ENCODE measurements around the gene STPG2. TPM values are rescaled to one million over a fixed set of nuclear protein-coding genes. Genes with fewer than 3 reads are reported as not detected.

The STPG2 gene
- total and polyA plus RNA-seq, 2 donors (not counting 3 experiments of a cell fraction or from before 2014, with no cell fraction given) = not detected

- ChIA-PET CTCF (no interaction called here), POLR2A (no interaction called here)
- H3K36me3 ChIP-seq (ENCODE audit: control insufficient read depth in 2 of 2, extremely low read depth in 1 of 2, insufficient read depth in 2 of 2, low read length in 2 of 2) = no peaks in the 10 kb centered on the region
- no peaks in the 10 kb centered on the region for H3K4me1 ChIP-seq (ENCODE audit: control insufficient read depth, extremely low read depth, insufficient read depth, low read length)
- no peak overlapping the region for H3K4me3 ChIP-seq (replicated peaks in 1 of 3; ENCODE audit: insufficient read depth in 1 of 3, low read depth in 1 of 3, low read length in 3 of 3)
- no peak overlapping the region for H3K27ac ChIP-seq (ENCODE audit: insufficient read depth, low read depth, low read length)
- BruUV-seq (replicated peaks) = no TSS peak
- no peak overlapping the region for H3K4me2 ChIP-seq (ENCODE audit: insufficient read depth, low read length)
- no peak for FAIRE-seq
- no peaks in the 10 kb centered on the region for H4K20me1 ChIP-seq (replicated peaks; ENCODE audit: control insufficient read depth, extremely low read depth, insufficient read depth, low read length)
- intact Hi-C loops (cut with micrococcal nuclease) = no loop called here
- H3K27me3 ChIP-seq (ENCODE audit: control insufficient read depth in 2 of 2, insufficient read depth in 2 of 2, low read length in 2 of 2) = no peaks in the 10 kb centered on the region
- no peak overlapping the region for H3K9ac ChIP-seq (replicated peaks; ENCODE audit: extremely low read depth, insufficient read depth, low read length)
- H2AFZ ChIP-seq (ENCODE audit: low read depth, low read length) = no peak overlapping the region
- no peak for DNase-seq (ENCODE audit: low read depth, low spot score)
- no peaks in the 10 kb centered on the region for H3K79me2 ChIP-seq (ENCODE audit: control insufficient read depth, insufficient read depth, low read length)
- H3K9me1 ChIP-seq (replicated peaks; ENCODE audit: control insufficient read depth, extremely low read depth, insufficient read depth, low read length) = no peaks in the 10 kb centered on the region
- no peaks in the 10 kb centered on the region for H3K9me3 ChIP-seq (replicated peaks; ENCODE audit: control insufficient read depth, insufficient read depth, low read length)
- TF ChIP-seq GATA2 (IDR thresholded peaks at IDR 0.05; ENCODE audit: insufficient read depth, insufficient read length, low read depth, low read length) (no peak), POLR2A (IDR thresholded peaks at IDR 0.05; ENCODE audit: low read depth, low read length) (no peak), POLR2AphosphoS5 (IDR thresholded peaks at IDR 0.05; ENCODE audit: insufficient read depth, low read depth, low read length) (no peak), CTCF (IDR thresholded peaks at IDR 0.05; ENCODE audit: extremely low read depth in 1 of 2, insufficient read depth in 1 of 2, low read depth in 1 of 2, low read length in 2 of 2) (no peak), FOS (IDR thresholded peaks at IDR 0.05; ENCODE audit: borderline replicate concordance, insufficient read depth, low read length) (no peak), MAX (IDR thresholded peaks at IDR 0.05; ENCODE audit: insufficient read depth, insufficient read length) (no peak), EZH2 (IDR thresholded peaks at IDR 0.05; ENCODE audit: borderline replicate concordance, low read depth, low read length, severe bottlenecking) (no peak), MYC (IDR thresholded peaks at IDR 0.05; ENCODE audit: low read depth, low read length) (no peak), JUN (IDR thresholded peaks at IDR 0.05; ENCODE audit: borderline replicate concordance, insufficient read depth, insufficient read length, low read depth) (no peak)
- dilution Hi-C loops (cut with MboI; ENCODE audit: extremely low pct_ligation_motif_present, low sequenced_read_pairs) = no loop called here
These were observed 489.6 kb downstream of the STPG2 start for GRCh38 chr4:97653701-97654100.

Data from endothelial cell of umbilical vein (primary cell).